Measurements from ENCODE around the gene AKAP8L.

AKAP8L gene, protein sequence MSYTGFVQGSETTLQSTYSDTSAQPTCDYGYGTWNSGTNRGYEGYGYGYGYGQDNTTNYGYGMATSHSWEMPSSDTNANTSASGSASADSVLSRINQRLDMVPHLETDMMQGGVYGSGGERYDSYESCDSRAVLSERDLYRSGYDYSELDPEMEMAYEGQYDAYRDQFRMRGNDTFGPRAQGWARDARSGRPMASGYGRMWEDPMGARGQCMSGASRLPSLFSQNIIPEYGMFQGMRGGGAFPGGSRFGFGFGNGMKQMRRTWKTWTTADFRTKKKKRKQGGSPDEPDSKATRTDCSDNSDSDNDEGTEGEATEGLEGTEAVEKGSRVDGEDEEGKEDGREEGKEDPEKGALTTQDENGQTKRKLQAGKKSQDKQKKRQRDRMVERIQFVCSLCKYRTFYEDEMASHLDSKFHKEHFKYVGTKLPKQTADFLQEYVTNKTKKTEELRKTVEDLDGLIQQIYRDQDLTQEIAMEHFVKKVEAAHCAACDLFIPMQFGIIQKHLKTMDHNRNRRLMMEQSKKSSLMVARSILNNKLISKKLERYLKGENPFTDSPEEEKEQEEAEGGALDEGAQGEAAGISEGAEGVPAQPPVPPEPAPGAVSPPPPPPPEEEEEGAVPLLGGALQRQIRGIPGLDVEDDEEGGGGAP

DNA sequence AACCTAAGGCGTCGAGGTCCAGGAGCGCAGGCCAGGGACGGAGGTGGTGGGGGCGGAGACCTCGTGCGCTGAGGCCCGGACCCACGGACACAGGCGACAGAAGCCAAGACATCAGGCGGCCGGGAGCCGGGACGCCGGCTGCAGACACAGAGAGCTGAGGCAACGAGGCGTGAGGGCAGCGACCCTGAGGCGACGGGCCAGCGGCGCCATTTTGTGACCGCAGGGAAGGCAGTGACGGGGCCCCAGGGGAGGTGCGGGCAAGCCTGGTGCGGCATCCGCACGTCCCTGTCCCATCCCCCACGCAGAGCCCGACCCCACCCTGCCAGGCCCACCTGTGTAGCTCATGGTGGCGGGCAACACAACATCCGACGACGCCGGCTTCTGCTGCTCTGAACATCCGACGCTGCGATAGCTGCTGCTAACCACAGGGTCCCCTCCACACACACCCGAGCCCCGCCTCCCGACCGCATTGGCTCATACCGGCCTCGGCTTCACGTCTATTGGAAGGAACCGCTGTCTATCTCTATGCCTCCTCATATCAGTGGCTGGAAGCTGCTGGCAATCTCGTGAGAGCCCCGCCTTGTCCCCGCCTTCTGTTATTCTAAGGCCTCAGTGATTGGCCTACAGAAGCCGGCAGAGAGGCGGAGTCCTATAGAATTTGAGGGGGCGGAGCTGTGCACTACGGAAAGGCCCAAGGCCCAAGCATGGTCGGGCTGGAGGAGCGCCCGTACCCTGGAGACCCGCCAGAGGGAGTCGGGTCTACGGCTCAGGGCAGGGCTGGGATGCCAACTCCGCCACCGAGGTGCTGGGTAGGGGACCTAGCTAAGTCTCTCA, at the start of gene AKAP8L:
TSS of gene AKAP8L (minus strand) at position 410 of the 834 bp plus-strand sequence. CDS start at position 345, 65 bp downstream.
- DNase-seq, result peak; percentile 89 to 99 (median 97)

DNA sequence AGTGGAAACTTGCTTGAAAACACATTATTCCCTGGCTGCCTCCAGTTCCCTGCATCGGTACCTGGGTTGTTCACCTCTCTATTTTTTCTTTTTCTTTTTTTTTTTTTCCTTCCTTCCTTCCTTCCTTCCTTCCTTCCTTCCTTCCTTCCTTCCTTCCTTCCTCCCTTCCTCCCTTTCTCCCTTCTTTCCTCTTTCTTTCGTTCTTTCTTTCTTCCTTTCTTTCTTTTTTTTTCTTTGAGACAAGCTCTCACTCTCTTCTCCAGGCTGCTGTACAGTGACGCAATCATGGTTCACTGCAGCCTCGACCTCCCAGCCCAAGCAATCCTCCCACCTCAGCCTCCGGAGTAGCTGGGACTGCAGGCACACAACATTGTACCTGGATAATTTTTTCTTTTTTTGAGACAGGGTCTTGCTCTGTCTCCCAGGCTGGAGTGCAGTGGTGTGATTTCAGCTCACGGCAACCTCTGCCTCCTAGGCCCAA, 49.0 kb upstream of the AKAP8L start:
- no peak for DNase-seq

DNA sequence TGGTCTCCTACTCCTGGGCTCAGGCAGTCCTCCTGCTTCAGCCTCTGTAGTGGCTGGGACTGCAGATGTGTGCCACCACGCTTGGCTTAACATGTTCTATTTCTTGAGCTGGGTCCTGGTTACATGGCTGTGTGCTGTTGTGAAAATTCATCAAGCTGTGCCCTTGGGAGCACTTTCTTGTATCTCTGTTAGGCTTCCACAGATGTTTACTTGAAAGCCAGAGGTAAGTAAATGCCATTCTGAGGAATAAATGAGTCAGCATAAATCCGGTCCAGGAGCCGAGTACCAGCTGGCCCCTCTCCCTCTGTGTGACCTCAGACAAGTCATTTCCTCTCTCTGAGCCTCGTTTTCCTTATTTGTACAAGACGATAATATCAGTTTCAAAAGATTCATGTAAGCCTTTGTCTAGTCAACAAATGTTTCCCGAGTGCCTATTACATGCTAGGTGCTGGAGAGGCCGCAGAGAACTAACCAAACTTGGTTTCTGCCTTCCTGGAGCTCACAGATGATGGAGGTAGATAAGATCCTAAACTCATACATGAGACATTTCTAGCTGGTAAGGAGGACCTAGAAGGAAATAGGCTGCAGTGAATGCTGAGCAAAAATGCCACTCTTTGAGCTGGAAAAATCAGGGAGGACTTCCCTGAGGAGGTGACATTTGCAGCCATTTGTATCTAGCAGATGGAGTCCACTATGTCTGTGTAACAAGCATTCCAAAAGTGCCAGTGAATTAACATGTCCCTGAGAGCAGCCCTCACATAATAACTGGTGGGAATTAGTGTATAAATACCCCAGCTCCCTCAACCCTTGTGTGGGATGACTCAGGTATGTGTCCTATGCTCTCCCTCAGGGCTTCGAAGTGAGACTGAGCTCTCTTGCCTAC, 48.3 kb upstream of the AKAP8L start:
- no peak for DNase-seq

DNA sequence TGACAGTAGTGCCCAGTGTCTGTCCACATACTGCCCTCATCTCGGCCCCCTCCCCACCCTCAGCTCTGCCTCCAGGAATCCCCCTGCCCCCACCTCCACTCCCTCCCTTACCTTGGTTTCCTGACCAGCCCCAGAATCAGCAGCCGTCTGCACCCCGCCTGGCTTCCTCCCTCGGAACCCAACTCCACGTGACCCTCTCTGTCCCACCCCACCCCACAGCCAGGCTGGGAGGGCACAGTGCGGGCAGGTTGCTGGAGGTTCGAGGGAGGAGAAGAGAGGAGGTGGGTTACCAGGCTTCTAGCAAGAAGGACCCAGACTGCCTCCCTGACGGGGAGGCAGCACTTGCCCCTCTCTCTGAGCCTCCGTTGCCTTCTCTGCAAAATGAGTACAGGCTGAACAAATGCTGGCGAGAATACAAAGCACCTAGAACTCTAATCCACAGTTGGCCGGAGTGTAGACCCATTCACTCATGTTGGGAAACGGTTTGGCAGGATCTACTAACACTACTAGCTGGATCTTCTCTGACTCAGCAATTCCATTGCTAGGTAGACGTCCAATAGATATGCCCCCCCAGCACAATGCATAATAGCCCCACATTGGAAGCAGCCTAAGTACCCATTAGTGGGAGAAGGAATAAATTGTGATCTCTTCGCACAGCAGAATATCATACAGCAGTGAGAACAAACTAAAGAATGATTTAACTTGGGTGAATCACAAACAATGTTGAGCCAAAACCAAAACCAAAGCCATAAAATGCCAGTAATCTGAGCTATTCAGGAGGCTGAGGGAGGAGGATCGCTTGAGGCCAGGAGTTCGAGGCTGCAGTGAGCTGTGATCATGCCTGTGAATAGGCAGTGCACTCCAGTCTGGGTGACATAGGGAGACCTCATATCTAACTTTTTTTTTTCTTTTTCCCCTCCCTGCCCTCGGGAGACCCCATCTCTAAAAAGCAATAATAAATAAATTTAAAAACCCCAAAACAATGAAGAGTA, 45.9 kb upstream of the AKAP8L start, which contains the start of gene RASAL3:
TSS of gene RASAL3 (minus strand) at position 151 of the 992 bp plus-strand sequence. CDS start 186 bp downstream, outside the sequence.
- peak in 2 of 58 donors; percentile 6 to 10 for DNase-seq

DNA sequence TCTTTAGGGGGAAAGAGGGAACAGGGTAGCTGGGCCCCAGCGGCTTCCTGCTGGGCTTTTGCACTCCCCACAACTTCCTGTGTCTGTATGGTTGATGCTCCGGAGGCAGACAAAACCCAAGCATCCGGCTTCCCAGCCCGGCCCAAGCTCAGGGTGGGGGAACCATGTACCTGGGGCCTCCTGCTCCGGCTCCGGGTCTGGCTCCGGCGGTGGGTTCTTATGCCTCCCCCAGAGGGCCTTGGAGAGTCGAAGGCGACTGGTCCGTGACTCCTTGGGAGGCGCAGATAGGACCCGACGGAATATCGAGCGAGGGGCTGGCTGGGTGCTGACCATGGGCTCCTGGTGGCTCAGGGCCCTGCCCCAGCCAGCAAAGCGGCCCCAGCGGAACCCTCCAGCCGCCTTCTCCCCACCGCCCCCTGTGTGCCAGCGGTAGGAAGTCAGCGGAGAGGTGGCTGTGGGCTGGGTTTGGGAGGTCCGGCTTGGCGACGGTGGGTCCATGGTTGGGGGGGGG, 45.1 kb upstream of the AKAP8L start:
- DNase-seq, result peak in 3 of 58 donors; percentile 5 to 25 (median 8)

DNA sequence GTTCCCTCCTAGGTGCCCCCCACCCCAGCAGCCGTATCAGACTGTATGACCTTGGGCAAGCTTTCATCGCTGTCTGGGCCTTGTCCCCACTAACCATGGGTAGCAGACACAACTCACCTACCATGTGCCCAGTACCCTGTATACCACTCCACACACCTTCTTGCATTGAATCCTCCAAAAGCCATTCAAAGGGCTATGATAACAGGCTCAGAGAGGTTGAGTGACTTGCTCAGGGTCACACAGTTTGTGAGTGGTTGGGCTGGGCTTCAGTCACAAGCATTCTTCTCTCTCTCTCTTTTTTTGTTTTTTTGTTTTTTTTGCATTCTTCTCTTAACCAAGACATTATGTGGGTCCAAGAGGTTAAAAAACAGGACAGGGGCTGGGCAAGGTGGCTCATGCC, 42.9 kb upstream of the AKAP8L start:
- no peak for DNase-seq

DNA sequence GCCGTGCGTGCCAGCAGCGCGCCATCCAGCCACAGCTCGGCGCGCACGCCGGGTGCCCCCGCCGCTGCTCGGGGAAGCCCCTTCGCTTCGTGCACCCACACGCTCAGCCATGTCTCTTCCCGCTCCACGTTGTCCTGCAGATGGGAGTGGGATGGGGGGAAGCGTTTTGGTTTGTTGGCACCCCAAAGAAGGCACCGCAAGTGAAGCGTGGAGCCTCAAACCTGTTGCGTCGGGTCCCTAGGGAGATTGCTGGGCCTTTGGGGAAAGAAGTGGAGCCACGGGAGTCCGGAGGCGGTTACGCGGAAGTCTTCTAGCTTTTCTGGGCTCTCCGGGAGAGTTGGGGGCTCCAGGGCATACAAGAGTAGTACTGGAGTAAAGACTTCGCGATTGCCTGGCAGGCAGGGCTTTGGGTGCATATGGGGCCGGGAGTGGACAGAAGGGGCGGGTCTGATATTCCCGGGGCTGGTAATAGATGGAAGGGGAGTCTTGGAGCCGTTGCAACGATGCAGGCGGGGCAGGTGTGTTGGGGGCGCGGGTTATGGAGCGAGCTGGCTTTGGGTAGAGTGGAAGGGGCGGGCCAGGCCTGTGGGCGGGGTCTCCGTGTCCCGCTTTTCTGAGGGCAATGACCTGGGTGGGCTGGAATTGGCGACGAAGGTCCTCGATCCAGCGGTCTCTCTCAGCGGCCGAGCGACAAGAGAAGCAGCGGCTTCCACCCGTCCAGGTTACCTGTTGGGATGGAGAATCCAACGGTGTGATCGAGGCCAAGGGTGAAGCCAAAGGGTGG, 39.1 kb upstream of the AKAP8L start:
- no peak for DNase-seq

DNA sequence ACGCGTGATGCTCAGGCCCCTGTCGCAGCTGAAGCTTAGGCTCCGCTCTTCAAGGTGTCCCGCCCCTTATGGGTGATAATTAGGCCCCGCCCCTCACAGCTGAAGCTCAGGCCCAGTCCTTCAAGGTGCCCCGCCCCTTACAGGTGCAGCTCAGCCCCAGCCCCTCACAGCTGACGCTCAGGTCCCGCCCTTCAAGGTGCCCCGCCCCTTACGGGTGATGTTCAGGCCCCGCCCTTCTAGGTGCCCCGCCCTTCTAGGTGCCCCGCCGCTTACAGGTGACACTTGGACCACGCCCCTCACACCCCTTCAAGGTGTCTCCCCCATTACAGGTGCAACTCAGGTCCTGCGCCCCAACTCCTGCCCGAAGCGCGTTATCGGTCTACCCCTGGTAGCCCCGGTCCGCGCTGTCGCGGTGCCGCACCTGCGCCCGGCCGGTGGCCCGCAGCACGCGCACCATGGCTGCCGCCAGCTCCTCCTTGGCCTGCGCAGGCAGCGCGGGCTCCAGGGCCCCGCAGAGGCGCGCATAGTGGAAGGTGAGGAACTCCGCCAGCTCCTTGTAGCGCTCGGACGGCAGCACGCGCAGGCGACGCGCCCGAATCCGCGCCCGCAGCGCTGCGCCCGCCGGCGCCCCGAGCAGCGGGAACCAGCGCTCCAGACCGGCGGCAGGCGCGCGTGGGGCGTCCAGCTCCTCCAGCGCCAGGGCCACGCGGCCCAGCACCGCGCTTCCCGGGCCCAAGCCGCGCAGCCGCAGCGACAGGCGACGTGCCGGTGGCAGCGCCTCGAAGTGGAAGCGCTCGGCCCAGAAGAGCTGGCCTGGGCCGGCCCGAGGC, 38.3 kb upstream of the AKAP8L start:
- DNase-seq, result no peak

DNA sequence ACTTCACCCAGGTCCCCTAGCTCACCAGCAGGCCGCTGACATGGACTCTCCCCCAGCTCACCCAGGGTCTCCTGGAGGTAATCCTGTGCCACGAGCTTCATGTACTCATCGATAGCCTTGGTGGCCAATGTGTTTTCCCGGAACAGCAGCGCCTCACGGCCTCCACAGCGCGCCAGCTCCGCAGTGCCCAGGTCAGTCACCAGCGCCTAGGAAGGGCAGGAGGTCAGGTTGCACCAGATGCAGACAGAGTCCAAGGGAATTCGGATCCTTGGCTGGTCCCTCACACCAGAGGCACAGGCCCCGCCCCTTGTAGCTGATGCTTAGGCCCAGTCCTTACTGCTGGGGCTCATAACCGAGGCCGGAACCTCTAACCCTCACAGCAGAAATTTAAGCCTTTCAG, 37.7 kb upstream of the AKAP8L start:
- DNase-seq, result no peak

DNA sequence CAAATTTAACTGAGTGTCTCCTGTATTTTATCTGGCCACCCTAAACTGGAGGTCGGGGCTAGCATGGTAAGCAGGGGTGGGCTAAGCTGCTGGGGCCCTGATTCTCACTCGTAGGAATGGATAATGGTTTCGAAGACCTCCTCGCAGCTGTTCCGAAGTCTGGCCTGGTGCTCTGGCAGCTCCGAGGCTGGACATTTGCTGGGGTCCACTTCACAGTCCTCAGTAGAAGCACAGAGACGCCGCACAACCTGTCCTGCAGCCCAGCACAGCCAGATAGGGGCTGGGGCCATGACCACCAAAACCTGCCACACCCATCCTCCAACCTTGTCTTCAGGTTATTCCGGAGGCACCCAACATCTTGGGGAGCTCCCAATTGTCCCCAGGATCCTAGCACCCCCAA, 37.2 kb upstream of the AKAP8L start:
- DNase-seq, result no peak

DNA sequence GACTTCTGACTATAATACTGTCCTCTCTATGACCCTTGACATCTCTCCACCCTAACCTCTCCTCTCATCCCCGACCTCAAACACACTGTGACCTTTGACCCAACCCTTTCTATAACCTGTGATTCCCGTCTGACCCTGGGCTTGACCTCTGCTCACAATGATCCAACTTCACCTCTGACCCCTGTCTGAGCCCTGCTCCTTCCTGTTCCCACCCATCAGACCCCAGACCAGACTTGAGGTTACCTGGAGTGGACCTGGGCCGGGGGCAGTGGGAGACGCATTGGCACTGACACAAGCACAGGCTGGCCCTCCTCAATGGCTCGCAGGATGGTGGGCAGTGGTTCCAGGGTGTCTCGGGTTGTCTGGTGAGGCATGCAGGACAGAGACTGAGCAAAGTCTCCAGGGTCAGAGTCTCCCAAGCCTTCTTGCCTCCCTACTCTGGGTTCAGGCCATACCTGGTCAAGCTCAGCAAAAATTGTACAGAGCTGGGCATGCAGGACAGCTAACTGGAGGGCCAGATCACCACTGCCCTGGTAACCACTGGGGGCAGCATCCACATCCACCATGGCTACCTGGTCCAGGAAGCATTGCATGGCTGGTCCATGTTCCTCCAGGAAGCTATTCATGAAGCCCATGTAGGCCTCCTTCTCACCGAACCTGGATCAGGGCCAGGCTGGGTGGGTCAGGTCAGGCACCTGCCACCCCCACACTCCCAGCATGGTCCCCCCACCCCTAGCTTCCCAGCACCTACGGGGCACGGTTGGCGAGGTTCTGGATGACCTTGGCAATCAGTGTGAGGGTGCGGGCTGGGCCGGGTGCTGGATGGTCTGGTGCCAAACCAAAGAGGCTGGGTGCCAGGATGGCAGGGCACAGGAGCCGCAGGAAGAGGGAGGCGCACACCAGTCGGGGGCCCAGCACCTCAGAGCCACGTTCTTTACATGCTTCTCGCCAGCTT, 35.4 kb upstream of the AKAP8L start:
- no peak for DNase-seq

DNA sequence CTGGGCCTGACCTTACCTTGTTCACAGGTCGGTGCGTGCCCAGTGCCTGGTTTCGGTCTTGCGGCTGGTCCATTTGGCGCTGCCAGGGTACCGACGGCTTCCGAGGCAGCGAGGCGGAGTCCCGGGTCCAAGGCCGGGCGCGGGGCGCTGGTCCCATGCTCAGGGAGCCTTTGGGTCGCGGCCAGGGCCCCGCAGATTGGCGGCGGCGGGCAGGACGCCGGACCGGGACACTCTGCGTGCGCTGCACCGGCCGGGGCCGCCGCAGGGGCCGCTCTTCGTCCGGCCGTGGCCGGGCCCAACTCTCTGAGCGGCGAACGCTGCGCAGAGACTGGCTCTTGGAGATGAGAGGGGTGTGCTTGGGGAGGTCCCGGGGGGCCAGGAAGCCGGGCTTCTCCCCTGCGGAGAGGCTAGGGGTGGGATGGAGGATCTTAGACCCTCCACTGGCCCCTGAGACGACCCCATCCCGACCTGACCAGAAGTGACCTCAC, 34.3 kb upstream of the AKAP8L start:
- no peak for DNase-seq

DNA sequence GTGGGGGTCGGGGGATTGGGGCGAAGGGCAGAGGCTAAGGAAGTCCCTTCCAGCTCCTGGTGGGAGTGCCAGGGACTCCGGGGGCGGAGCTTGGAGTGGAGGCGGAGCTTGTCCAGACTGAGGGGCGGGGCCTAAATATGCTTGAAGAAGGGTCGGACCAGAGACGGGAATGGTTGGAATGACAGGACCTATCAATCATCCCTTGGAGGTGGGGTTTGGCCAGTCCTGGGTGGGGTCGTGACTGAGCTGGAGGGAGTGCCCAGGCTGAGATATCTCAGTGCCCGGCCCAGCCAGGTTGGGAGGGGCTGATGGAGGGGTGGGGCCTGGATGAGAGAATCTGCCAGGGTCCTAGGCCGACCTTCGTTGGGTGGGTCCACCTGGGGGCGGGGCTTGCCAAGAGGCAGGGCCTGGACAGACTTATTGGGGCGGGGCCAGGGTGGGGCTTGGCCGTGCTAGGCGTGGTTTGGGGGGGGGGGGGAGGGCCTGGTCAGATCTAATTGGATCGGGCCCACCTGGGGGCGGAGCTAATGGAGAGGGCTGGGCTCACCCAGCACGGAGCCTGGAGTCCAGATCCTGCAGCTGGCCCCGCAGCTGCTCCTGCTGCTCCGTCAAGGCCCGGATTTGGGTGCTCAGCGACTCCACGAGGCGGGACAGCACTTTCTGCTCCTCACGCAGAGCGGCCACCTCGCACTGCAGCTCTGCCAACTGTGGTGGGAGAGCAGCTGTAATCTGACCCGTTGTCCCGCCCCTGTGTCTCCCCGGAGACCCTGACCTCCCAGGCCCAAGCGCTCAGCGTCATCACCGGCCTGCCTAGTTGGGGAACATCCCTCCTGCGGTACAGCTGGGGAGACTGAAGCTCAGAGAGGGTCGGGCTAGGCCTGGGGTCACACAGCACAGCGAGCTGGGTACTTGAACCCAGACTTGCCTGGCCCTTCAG, 33.6 kb upstream of the AKAP8L start:
- peak in 24 of 58 donors; percentile 1 to 62 (median 28) for DNase-seq

DNA sequence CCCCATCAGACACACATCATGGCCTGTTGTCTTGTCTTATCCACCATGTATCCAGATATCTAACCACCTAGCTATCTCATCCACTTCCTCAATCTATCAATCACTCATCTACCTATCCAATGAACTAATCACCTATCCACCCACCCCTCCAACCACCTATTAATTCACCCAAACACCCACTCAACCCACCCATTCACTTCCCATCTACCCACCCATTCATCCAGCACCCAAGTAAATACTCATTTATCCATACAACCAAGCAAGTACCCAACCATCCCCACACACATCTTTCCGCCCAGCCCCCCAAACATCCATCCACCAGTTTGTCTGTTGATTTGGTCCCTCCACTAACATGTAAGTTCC, 31.7 kb upstream of the AKAP8L start:
- no peak for DNase-seq

All from anterior cingulate cortex (tissue), 58 donors.